Measurements from ENCODE around the gene CD59. TPM values are rescaled to one million over a fixed set of nuclear protein-coding genes. Genes with fewer than 3 reads are reported as not detected.

The CD59 gene
- total RNA-seq, 1 experiment from 2014 or later, result 170 TPM

DNA sequence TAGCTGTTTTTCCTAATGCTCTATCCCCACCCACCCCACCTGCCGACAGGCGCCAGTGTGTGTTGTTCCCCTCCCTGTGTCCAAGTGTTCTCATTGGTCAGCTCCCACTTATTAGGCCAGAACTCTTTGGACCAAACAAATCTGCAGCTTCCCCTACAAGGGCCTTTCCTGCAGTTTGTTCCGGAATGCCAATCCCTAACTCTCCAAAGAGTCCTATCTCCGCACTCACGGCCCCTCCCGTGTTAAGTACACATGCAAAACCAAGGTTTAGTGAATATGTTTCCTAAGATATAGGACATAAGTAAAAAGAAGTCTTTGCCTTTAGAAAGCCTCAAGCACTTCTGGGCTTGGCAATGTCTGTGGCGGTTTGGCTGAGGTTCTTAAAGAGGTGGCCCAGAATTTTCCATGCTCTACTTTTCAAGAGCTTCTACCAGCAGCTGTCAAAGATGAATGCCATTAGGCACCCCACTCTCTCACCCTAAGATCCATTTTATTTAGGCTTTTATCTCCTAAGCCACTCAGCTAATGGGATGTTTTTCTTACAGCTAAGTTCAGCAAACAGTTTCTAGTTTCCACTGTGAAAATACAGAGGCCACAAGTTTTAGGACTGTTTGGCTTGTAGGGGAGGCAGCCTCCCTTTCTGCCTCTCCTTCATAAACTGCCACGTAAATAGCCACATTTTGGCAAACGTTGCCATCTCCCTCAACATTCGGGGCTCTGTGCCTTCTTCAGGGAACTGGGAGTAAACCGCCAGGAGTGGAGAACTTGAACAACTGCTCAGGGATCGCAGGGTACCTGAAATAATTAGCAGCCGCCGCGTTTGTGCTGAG lies 1.6 kb downstream of the CD59 start:
- TSS peak; percentile 77 for BruUV-seq (replicated peaks)
- Histone ChIP-seq H3K9ac (ENCODE audit: low read length) (peak overlapping the region; percentile 100), H3K27me3 (ENCODE audit: low read length) (no peaks in the 10 kb centered on the region), H3K4me1 (ENCODE audit: insufficient read depth, low read length) (peaks cover 47% of the 10 kb centered on the region), H2AFZ (ENCODE audit: low read length) (no peak overlapping the region), H3F3A (ENCODE audit: low read length, unreplicated experiment) (no peaks in the 10 kb centered on the region), H3K36me3 (ENCODE audit: low read depth, low read length) (peaks cover 42% of the 10 kb centered on the region), H3K27ac (ENCODE audit: low read length) (peak overlapping the region; percentile 91), H4K20me1 (ENCODE audit: low read length) (peaks cover 58% of the 10 kb centered on the region), H3K79me2 (ENCODE audit: low read length) (peaks cover 70% of the 10 kb centered on the region), H3K9me2 (replicated peaks; ENCODE audit: low read length) (no peaks in the 10 kb centered on the region), H3K9me3 (ENCODE audit: low read length) (no peaks in the 10 kb centered on the region), H3K4me2 (ENCODE audit: low read length) (peak overlapping the region; percentile 85), H3K4me3 (ENCODE audit: low read length) (peak overlapping the region; percentile 85)
- intact Hi-C loops (cut with micrococcal nuclease), result loop anchor here (2.0 kb wide), 1 partner anchor 32 kb away; no protein-coding TSS in a partner anchor
- TF ChIP-seq EZH2 (IDR thresholded peaks at IDR 0.05; ENCODE audit: low read length, unreplicated experiment), result no peak
- no peak for TF ChIP-seq EZH2phosphoT487 (IDR thresholded peaks at IDR 0.05; ENCODE audit: borderline replicate concordance, low read length)
- TF ChIP-seq CTCF (conservative IDR thresholded peaks at IDR 0.05; ENCODE audit: low read depth, low read length), result no peak
- POLR2A ChIA-PET (ENCODE audit: unreplicated experiment), result interaction anchor here (0.6 to 1.7 kb wide), 3 partner anchors 19 to 365 kb away, joined by 3 to 9 read pairs (median 5); no protein-coding TSS in a partner anchor
- ATAC-seq (peak; percentile 31), DNase-seq (peak; percentile 63)
- CTCF ChIA-PET, result interaction anchor here (0.8 kb wide), 1 partner anchor 45 kb away, joined by 3 read pairs; no protein-coding TSS in a partner anchor

GRCh38 chr11:33733980-33734379 lies 2.2 kb downstream of the CD59 start:
- TF ChIP-seq CTCF (conservative IDR thresholded peaks at IDR 0.05; ENCODE audit: low read depth, low read length), result no peak
- TF ChIP-seq EZH2phosphoT487 (IDR thresholded peaks at IDR 0.05; ENCODE audit: borderline replicate concordance, low read length), result no peak
- no peak for TF ChIP-seq EZH2 (IDR thresholded peaks at IDR 0.05; ENCODE audit: low read length, unreplicated experiment)
- no peaks in the 10 kb centered on the region for H3K9me2 ChIP-seq (replicated peaks; ENCODE audit: low read length)
- ATAC-seq (no peak), DNase-seq (no peak)
- peaks cover 48% of the 10 kb centered on the region for H3K36me3 ChIP-seq (ENCODE audit: low read depth, low read length)
- BruUV-seq (replicated peaks), result no TSS peak
- peaks cover 77% of the 10 kb centered on the region for H3K79me2 ChIP-seq (ENCODE audit: low read length)
- peak overlapping the region; percentile 100 for H3K9ac ChIP-seq (ENCODE audit: low read length)
- no peaks in the 10 kb centered on the region for H3K27me3 ChIP-seq (ENCODE audit: low read length)
- H4K20me1 ChIP-seq (ENCODE audit: low read length), result peaks cover 58% of the 10 kb centered on the region
- no peak overlapping the region for H2AFZ ChIP-seq (ENCODE audit: low read length)
- peak overlapping the region; percentile 85 for H3K4me2 ChIP-seq (ENCODE audit: low read length)
- H3K27ac ChIP-seq (ENCODE audit: low read length), result peak overlapping the region; percentile 91
- intact Hi-C loops (cut with micrococcal nuclease), result loop anchor here (2.0 kb wide), 1 partner anchor 31 kb away; no protein-coding TSS in a partner anchor
- no peaks in the 10 kb centered on the region for H3K9me3 ChIP-seq (ENCODE audit: low read length)
- ChIA-PET CTCF (interaction anchor here (0.8 kb wide), 1 partner anchor 44 kb away, joined by 3 read pairs; no protein-coding TSS in a partner anchor), POLR2A (ENCODE audit: unreplicated experiment) (interaction anchor here (0.6 to 1.7 kb wide), 2 partner anchors 42 to 364 kb away, joined by 3 to 9 read pairs; no protein-coding TSS in a partner anchor)
- no peaks in the 10 kb centered on the region for H3F3A ChIP-seq (ENCODE audit: low read length, unreplicated experiment)
- H3K4me3 ChIP-seq (ENCODE audit: low read length), result peak overlapping the region; percentile 85
- H3K4me1 ChIP-seq (ENCODE audit: insufficient read depth, low read length), result peaks cover 47% of the 10 kb centered on the region

Data from PC-3 (cell line).